ENCODE measurements around the gene AADACL3.

DNA sequence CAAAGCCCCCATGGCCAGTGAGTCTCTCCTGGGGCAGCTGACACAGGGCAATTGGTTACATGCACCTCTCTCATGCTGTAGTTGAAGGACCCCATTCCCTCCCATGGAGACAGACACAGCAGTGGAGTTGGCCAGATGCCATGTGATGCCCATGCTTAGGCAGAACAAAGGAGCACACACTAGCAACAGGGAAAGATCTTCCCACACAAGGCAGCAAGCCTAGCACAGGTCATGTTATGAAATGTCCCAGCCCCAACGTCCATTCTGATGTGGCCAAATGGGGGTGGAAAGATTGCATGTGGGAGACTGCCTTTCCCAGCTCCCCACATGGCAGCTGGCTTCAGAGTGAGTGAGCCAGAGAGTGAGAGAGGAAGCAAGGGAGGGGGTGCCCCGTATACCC is 37.6 kb upstream of the AADACL3 start:
- TF ChIP-seq CTCF (conservative IDR thresholded peaks at IDR 0.05; ENCODE audit: low read depth, low read length), result no peak
- TF ChIP-seq EZH2 (IDR thresholded peaks at IDR 0.05; ENCODE audit: low read length, unreplicated experiment), result no peak
- no peak for TF ChIP-seq EZH2phosphoT487 (IDR thresholded peaks at IDR 0.05; ENCODE audit: borderline replicate concordance, low read length)
